Testis (tissue), 3 donors: ENCODE results near the gene ITGA1. TPM values are rescaled to one million over a fixed set of nuclear protein-coding genes. Genes with fewer than 3 reads are reported as not detected.

Experiments
- DNase-seq: peaks from one replicate; pipeline ENCODE4 v3.0.0-alpha.2; 2019
- H3K27ac ChIP-seq, 2 donors: fragments of 200-600 bp; sonication (generic); one replicate each; pipeline ENCODE4 v1.5.1; 2019
- H3K27me3 ChIP-seq: fragments of 200-600 bp; sonication (generic); one replicate; pipeline ENCODE4 v1.5.1; 2019
- H3K36me3 ChIP-seq: fragments of 200-600 bp; sonication (generic); one replicate; pipeline ENCODE4 v1.5.1; 2017; ENCODE audit warnings: low read depth; ENCODE audit errors: missing control alignments
- H3K4me1 ChIP-seq: fragments of 200-600 bp; sonication (generic); one replicate; pipeline ENCODE4 v1.5.1; 2019
- H3K4me3 ChIP-seq, 2 donors: fragments of 200-600 bp; sonication (generic); one replicate each; pipeline ENCODE4 v1.5.1; 2017 to 2019
- H3K9me3 ChIP-seq: fragments of 200-600 bp; sonication (generic); one replicate; pipeline ENCODE4 v1.5.1; 2017
- CTCF ChIP-seq, 3 experiments: fragments of 450-650 bp in 2 of 3; fragments of 200-600 bp in 1 of 3; sonication (generic) in 1 of 3; IDR thresholded peaks; one replicate each; pipeline ENCODE4 v1.5.1; 2016 to 2019; ENCODE audit warnings: antibody characterized with exemption in 3 of 3, mild to moderate bottlenecking in 2 of 3, moderate library complexity in 1 of 3
- POLR2A ChIP-seq: fragments of 450-650 bp; IDR thresholded peaks from one replicate; pipeline ENCODE4 v1.6.1; 2017; ENCODE audit warnings: antibody characterized with exemption, mild to moderate bottlenecking, moderate library complexity
- WGBS, 2 donors: methylation state at CpG; one replicate each; pipeline ENCODE4 v1.1.5; 2018; 5-methylcytosine and 5-hydroxymethylcytosine counted together
- intact Hi-C: fragments of 100-400 bp; cut with DNase I; formaldehyde crosslinking; loops from one replicate; pipeline ENCODE4 v1.15.1; 2023; ENCODE audit warnings: low total_unique reads
- polyA plus RNA-seq: library from polyadenylated mRNA; stranded (reverse); fragments of 350-450 nt; fragmentation: Illumina TruSeq; extraction: RNeasy Lipid Tissue Mini Kit (QIAGEN cat#74804); gene quantifications from one replicate; pipeline ENCODE4 v1.2.3, GENCODE V29; 2014; ENCODE audit warnings: low read depth, low replicate concordance; ENCODE audit not compliant: insufficient read depth
- total RNA-seq, 2 donors: library from RNA; depleted of rRNA; stranded (reverse); fragments of >200 nt; gene quantifications; one replicate each; pipeline ENCODE4 v1.2.3, GENCODE V29; 2016

The ITGA1 gene
- total and polyA plus RNA-seq, 3 donors from 2014 or later = 7.3 to 8.1 (median 7.5) TPM

- peaks cover 10% of the 10 kb centered on the region for H3K4me1 ChIP-seq
- no peak for DNase-seq
- H3K36me3 ChIP-seq = no peaks in the 10 kb centered on the region
- H3K27me3 ChIP-seq = no peaks in the 10 kb centered on the region
- H3K4me3 ChIP-seq = no peak overlapping the region
- H3K9me3 ChIP-seq = no peaks in the 10 kb centered on the region
- TF ChIP-seq CTCF (IDR thresholded peaks at IDR 0.05) = no peak
- intact Hi-C loops = no loop called here
- no peak overlapping the region for H3K27ac ChIP-seq
- WGBS, 2 donors = 63 to 85% methylated on average over 4 of the region's 4 CpGs
Measured at GRCh38 chr5:52987711-52988331, 200.1 kb downstream of the ITGA1 start.

DNA sequence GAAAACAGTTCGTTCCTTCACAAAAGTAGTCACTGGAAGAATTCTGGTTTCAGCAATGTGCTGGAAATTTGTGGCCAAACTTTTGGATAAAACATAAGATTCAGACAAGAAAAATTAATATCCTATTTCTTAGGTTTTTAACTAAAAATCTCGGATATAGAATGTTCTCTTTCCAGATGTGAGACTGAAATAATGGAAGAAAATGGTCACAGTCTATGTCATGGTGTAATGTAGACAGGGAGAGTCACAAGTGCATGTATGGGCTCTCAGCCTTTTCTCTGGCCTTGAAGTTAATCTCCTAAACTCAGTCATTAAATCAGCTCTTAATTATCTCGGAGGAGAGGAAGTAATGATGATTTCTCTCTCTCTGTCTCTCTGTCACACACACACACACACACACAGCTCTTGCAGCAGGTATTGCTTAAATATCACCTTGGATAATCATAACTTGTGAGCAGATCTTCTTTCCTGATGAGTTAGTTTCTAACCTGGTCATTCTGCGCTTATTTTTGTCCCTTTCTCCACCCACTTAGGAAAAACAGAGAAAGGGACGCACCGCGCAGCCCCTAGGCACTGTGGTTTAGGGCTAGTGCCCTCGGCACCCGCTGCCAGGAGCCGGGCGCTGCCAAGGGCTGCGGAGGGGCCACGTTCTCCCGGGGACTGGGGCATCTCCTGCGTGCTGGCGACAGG is 200.8 kb downstream of the ITGA1 start:
- DNase-seq = no peak
- intact Hi-C loops = no loop called here
- TF ChIP-seq POLR2A = no peak
- TF ChIP-seq CTCF (IDR thresholded peaks at IDR 0.05) = no peak
- H3K4me1 ChIP-seq = peaks cover 10% of the 10 kb centered on the region
- 6% methylated on average over 8 to 16 of the region's 16 CpGs for WGBS, 2 donors
- no peaks in the 10 kb centered on the region for H3K9me3 ChIP-seq
- no peaks in the 10 kb centered on the region for H3K36me3 ChIP-seq
- peak overlapping the region in 1 of 2 donors; percentile 16 for H3K27ac ChIP-seq
- H3K27me3 ChIP-seq = no peaks in the 10 kb centered on the region
- H3K4me3 ChIP-seq = peak overlapping the region; percentile 54 to 66

DNA sequence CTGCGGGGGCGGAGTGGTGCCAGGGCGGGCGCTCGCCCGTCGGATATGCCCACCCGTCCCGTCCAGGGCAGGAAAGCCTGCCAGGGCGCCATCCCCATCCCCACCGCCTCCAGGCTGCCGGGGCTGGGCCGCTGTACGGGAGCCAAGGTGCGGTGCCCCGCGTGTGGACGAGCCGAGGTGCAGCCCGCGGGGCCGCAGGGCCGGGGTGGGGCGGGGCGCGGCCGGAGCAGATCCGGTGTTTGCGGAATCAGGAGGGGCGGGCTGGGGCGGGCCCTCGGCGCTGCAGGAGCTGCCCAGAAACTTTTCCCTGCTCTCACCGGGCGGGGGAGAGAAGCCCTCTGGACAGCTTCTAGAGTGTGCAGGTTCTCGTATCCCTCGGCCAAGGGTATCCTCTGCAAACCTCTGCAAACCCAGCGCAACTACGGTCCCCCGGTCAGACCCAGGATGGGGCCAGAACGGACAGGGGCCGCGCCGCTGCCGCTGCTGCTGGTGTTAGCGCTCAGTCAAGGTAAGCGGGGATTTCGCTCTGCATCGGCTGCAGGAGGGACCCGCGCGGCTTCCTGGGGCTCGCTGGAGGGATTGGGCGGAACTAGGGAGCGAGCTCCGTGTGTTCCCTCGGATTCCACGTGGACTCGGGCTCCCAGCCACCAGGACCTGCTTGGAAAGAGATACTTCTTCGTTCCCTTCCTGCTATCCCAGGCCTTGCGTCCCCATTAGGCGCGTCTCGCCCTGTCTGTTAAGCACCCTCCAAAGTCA is 201.5 kb downstream of the ITGA1 start, which contains the start of gene ITGA2:
Gene ITGA2, plus strand, starts transcription at position 328 of the 756 bp plus-strand sequence. Its CDS starts 117 bp downstream, at position 445.
- peak; percentile 46 for DNase-seq
- Histone ChIP-seq H3K9me3 (no peaks in the 10 kb centered on the region), H3K4me3 (peak within 1 kb of the TSS; percentile 54 to 66), H3K27me3 (no peaks in the 10 kb centered on the region), H3K36me3 (no peaks in the 10 kb centered on the region), H3K4me1 (peaks cover 10% of the 10 kb centered on the region), H3K27ac (peak within 1 kb of the TSS in 1 of 2 donors; percentile 16)
- WGBS, 2 donors = 0 to 1% methylated on average over 5 to 53 of the region's 64 CpGs
- TF ChIP-seq POLR2A (no peak), CTCF (IDR thresholded peaks at IDR 0.05) (no peak)
- intact Hi-C loops = no loop called here

DNA sequence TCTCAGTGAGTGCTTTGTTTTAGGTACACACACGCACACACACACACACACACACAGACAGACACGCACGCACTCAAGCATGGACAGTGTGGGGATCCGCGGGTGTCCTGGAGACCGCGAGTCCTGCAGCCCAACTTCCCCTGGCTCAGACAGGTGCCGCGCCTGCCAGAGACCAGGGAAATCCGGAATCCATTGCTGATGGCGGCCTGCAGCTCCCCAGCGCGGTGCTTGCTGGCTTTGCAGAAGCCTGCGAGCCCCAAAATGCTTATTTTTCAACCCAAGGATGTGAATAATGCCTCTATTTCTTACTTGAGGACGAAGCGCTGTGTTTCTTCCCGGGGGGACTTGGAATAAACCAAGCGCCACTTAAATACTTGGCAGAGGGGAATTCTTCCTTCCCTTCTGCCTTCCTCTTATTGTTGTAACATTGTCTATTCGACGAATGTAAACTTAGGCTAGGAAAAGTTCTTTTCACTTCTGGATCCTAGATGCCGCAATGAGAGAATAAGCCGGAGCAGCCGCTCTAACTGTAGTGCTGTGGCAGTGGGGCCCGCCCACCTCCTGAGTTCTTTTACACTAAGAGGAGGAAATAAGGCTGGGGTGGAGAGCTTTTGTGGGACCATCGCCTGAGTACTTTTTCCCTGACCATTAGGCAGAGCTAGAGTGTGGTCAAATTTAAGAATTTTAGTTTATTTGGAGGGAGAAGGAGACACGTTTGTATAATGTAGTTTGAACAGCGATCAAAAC is 202.2 kb downstream of the ITGA1 start:
- Histone ChIP-seq H3K36me3 (no peaks in the 10 kb centered on the region), H3K27me3 (no peaks in the 10 kb centered on the region), H3K9me3 (no peaks in the 10 kb centered on the region), H3K4me1 (peaks cover 10% of the 10 kb centered on the region), H3K4me3 (peak overlapping the region; percentile 54 to 66), H3K27ac (no peak overlapping the region)
- intact Hi-C loops = no loop called here
- DNase-seq = peak; percentile 58
- TF ChIP-seq POLR2A (no peak), CTCF (IDR thresholded peaks at IDR 0.05) (no peak)
- 3 to 4% methylated on average over 17 to 27 of the region's 27 CpGs for WGBS, 2 donors
